B cell (primary cell): Measurements from ENCODE around the gene SPHK1. TPM values are rescaled to one million over a fixed set of nuclear protein-coding genes. Genes with fewer than 3 reads are reported as not detected.

Experiments
- ATAC-seq: fragments of 200-7000 bp; cut with Tn5 transposase; one replicate; pipeline ENCODE4 v1.10.0; 2021; ENCODE audit warnings: low read depth, mild to moderate bottlenecking, moderate number of reproducible peaks, moderate library complexity
- CTCF ChIA-PET: fragments of 350-600 bp; sonication (Branson Sonifier 250); formaldehyde crosslinking; loops from one replicate; lab custom pipeline; 2021; ENCODE audit warnings: antibody characterized with exemption, inconsistent platforms; lab: Charles Lee
- POLR2A ChIA-PET: fragments of 350-600 bp; sonication (Branson Sonifier 250); formaldehyde crosslinking; loops from one replicate; lab custom pipeline; 2021; ENCODE audit warnings: antibody characterized with exemption; lab: Charles Lee
- DNase-seq: peaks from one replicate; pipeline ENCODE4 v3.0.0; 2013
- H2AFZ ChIP-seq: 2 replicates; pipeline ENCODE4 v1.6.1; 2012; ENCODE audit warnings: mild to moderate bottlenecking, low read depth, low read length; ENCODE audit not compliant: insufficient read depth, poor library complexity, severe bottlenecking
- H3K27ac ChIP-seq, 2 donors: 1 replicate in 1 of 2; 2 replicates in 1 of 2; pipeline ENCODE4 v1.5.1; 2012 to 2013; ENCODE audit warnings: low read length in 2 of 2, mild to moderate bottlenecking in 2 of 2, moderate library complexity in 1 of 2
- H3K27me3 ChIP-seq, 4 experiments: fragments of 200-600 bp in 1 of 4; sonication (generic) in 1 of 4; replicated peaks in 1 of 4; 1 replicate in 2 of 4; 2 replicates in 2 of 4; pipeline versions ENCODE4 v1.6.1 to v1.7.0; 2013 to 2016; ENCODE audit warnings: low read length in 3 of 4, mild to moderate bottlenecking in 2 of 4, mixed read lengths in 1 of 4, moderate library complexity in 1 of 4; ENCODE audit not compliant: insufficient read depth in 4 of 4, control insufficient read depth in 3 of 4; ENCODE audit errors: control extremely low read depth in 1 of 4
- H3K36me3 ChIP-seq, 2 experiments: replicated peaks in 1 of 2; 1 replicate in 1 of 2; 2 replicates in 1 of 2; pipeline versions ENCODE4 v1.6.1 to v1.7.1; 2013; ENCODE audit warnings: low read length in 1 of 2; ENCODE audit not compliant: insufficient read depth in 2 of 2, control insufficient read depth in 1 of 2; ENCODE audit errors: control extremely low read depth in 1 of 2, extremely low read depth in 1 of 2
- H3K4me1 ChIP-seq, 2 donors: fragments of 200-600 bp in 1 of 2; sonication (generic) in 1 of 2; 1 replicate in 1 of 2; 2 replicates in 1 of 2; pipeline versions ENCODE4 v1.5.1 to v1.6.1; 2013 to 2017; ENCODE audit warnings: low read length in 2 of 2; ENCODE audit not compliant: control insufficient read depth in 2 of 2, insufficient read depth in 2 of 2
- H3K4me2 ChIP-seq: replicated peaks from 2 replicates; pipeline ENCODE3; 2012; ENCODE audit warnings: mild to moderate bottlenecking, low read depth, low read length; ENCODE audit not compliant: poor library complexity, severe bottlenecking
- H3K4me3 ChIP-seq, 5 experiments: fragments of 200-600 bp in 1 of 5; sonication (generic) in 1 of 5; 1 replicate in 3 of 5; 2 replicates in 2 of 5; pipeline versions ENCODE4 v1.5.1 to v1.7.0; 2011 to 2016; ENCODE audit warnings: low read length in 4 of 5, mild to moderate bottlenecking in 4 of 5, low read depth in 2 of 5, control low read depth in 1 of 5, moderate library complexity in 1 of 5; ENCODE audit not compliant: insufficient read depth in 1 of 5; ENCODE audit errors: control extremely low read depth in 1 of 5, extremely low read depth in 1 of 5
- H3K79me2 ChIP-seq: fragments of 200-600 bp; sonication (generic); one replicate; pipeline ENCODE4 v1.6.0; 2016; ENCODE audit warnings: low read length; ENCODE audit not compliant: control insufficient read depth, insufficient read depth
- H3K9ac ChIP-seq: fragments of 200-600 bp; sonication (generic); 2 replicates; pipeline ENCODE4 v1.6.1; 2017; ENCODE audit warnings: mild to moderate bottlenecking, low read length, moderate library complexity
- H3K9me3 ChIP-seq, 3 donors: one replicate each; pipeline versions ENCODE4 v1.6.1 to v1.7.1; 2013; ENCODE audit warnings: low read length in 2 of 3; ENCODE audit not compliant: control insufficient read depth in 2 of 3, insufficient read depth in 1 of 3; ENCODE audit errors: control extremely low read depth in 1 of 3
- H4K20me1 ChIP-seq: 2 replicates; pipeline ENCODE4 v1.6.0; 2012; ENCODE audit warnings: mild to moderate bottlenecking, low read length; ENCODE audit not compliant: insufficient read depth, control insufficient read depth, poor library complexity, severe bottlenecking
- H3K27ac Mint-ChIP-seq: one replicate; pipeline ENCODE4 v1.8.0; 2021; ENCODE audit warnings: mixed read lengths
- H3K27me3 Mint-ChIP-seq: one replicate; pipeline ENCODE4 v1.8.0; 2021; ENCODE audit warnings: mixed read lengths
- H3K4me1 Mint-ChIP-seq: one replicate; pipeline ENCODE4 v1.8.0; 2021; ENCODE audit warnings: mixed read lengths
- H3K4me3 Mint-ChIP-seq: one replicate; pipeline ENCODE4 v1.8.0; 2021; ENCODE audit warnings: mixed read lengths
- H3K9me3 Mint-ChIP-seq: one replicate; pipeline ENCODE4 v1.8.0; 2022; ENCODE audit warnings: mixed read lengths; ENCODE audit not compliant: insufficient read depth
- CTCF ChIP-seq: fragments of 200-600 bp; IDR thresholded peaks from one replicate; pipeline ENCODE4 v1.8.0; 2022; ENCODE audit warnings: antibody characterized with exemption, mild to moderate bottlenecking
- EZH2 ChIP-seq: IDR thresholded peaks from 2 replicates; pipeline ENCODE4 v1.6.1; 2012; ENCODE audit warnings: borderline replicate concordance, low read depth, mild to moderate bottlenecking, moderate library complexity, low read length; ENCODE audit not compliant: insufficient read depth, poor library complexity, severe bottlenecking
- WGBS: methylation state at CpG from one replicate; pipeline ENCODE4 v1.1.5; 2013; ENCODE audit warnings: missing lambda C conversion rate; ENCODE audit not compliant: insufficient coverage; 5-methylcytosine and 5-hydroxymethylcytosine counted together
- intact Hi-C: fragments of 100-400 bp; cut with micrococcal nuclease; formaldehyde crosslinking; loops from one replicate; pipeline ENCODE4 v1.10.0; 2022
- polyA plus RNA-seq: library from polyadenylated mRNA; depleted of rRNA; stranded (reverse); fragments of >200 nt; gene quantifications from 2 replicates; pipeline ENCODE4 v1.2.3, GENCODE V29; 2012
- total RNA-seq, 2 donors: library from RNA; stranded (reverse); fragments of 120-200 nt in 1 of 2; gene quantifications; 1 replicate in 1 of 2; 2 replicates in 1 of 2; pipeline versions ENCODE4 v1.2.3 to v1.2.4, GENCODE V29; 2013 to 2022

Gene SPHK1
- total and polyA plus RNA-seq, 2 donors (not counting 1 experiment from before 2014, with no cell fraction given): 1.1 to 2.4 TPM

- H3K27me3 Mint-ChIP-seq: peaks cover 18% of the 10 kb centered on the region
- POLR2A ChIA-PET: no interaction called here
- Histone ChIP-seq H3K36me3 (no peaks in the 10 kb centered on the region), H3K4me3 (no peak overlapping the region), H2AFZ (no peak overlapping the region), H3K4me2 (no peak overlapping the region), H4K20me1 (no peaks in the 10 kb centered on the region), H3K9ac (no peak overlapping the region), H3K27me3 (peaks cover 0 to 18% (median 3%) of the 10 kb centered on the region in 4 experiments), H3K27ac (no peak overlapping the region), H3K4me1 (peaks cover 12% of the 10 kb centered on the region in 2 donors), H3K79me2 (no peaks in the 10 kb centered on the region), H3K9me3 (no peaks in the 10 kb centered on the region)
- intact Hi-C loops: no loop called here
- DNase-seq: no peak
- no peaks in the 10 kb centered on the region for H3K9me3 Mint-ChIP-seq
- no peak overlapping the region for H3K27ac Mint-ChIP-seq
- no peak overlapping the region for H3K4me3 Mint-ChIP-seq
- H3K4me1 Mint-ChIP-seq: peaks cover 7% of the 10 kb centered on the region
- no peak for ATAC-seq
- 82% methylated on average over 2 of the region's 5 CpGs for WGBS
- CTCF ChIA-PET: interaction anchor here (0.7 to 1.7 kb wide), 2 partner anchors 14 to 75 kb away, joined by 4 to 5 read pairs; no protein-coding TSS in a partner anchor
- TF ChIP-seq EZH2 (no peak), CTCF (no peak)
Measured at GRCh38 chr17:76378548-76379274, 5.7 kb upstream of the SPHK1 start.

DNA sequence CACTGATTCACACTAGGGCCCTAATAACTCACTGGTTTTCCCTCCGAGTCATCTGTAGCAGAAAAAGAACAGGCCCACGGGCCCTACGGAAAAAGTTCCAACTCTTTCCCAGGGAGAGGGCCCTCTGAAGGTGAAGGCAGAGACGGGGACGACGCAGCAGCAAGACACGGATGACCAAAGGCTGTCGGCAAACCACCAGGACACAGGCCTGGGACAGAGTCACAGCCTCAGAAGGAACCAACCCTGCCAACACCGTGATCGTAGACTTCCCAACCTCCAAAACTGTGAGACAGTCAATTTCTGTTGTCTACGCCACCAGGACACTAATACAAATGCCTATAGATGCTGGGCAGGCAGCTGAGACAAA, 5.2 kb upstream of the SPHK1 start:
- H3K4me1 Mint-ChIP-seq: peaks cover 8% of the 10 kb centered on the region
- intact Hi-C loops: no loop called here
- no peak overlapping the region for H3K9ac ChIP-seq
- no peaks in the 10 kb centered on the region for H3K36me3 ChIP-seq
- no peak overlapping the region for H3K4me2 ChIP-seq
- TF ChIP-seq CTCF (no peak), EZH2 (no peak)
- peaks cover 13 to 14% of the 10 kb centered on the region in 2 donors for H3K4me1 ChIP-seq
- H4K20me1 ChIP-seq: no peaks in the 10 kb centered on the region
- WGBS: 91% methylated on average over 11 of the region's 11 CpGs
- H3K4me3 Mint-ChIP-seq: no peak overlapping the region
- no peak overlapping the region for H3K4me3 ChIP-seq
- peaks cover 19% of the 10 kb centered on the region for H3K27me3 Mint-ChIP-seq
- H2AFZ ChIP-seq: no peak overlapping the region
- H3K27me3 ChIP-seq: peaks cover 0 to 18% (median 3%) of the 10 kb centered on the region in 4 experiments
- no peak for DNase-seq
- H3K9me3 Mint-ChIP-seq: no peaks in the 10 kb centered on the region
- ATAC-seq: no peak
- CTCF ChIA-PET: interaction anchor here (1.7 to 10.1 kb wide), 2 partner anchors 18 to 75 kb away, joined by 4 to 94 read pairs; no protein-coding TSS in a partner anchor
- H3K79me2 ChIP-seq: no peaks in the 10 kb centered on the region
- no peaks in the 10 kb centered on the region for H3K9me3 ChIP-seq
- H3K27ac Mint-ChIP-seq: no peak overlapping the region
- POLR2A ChIA-PET: no interaction called here
- H3K27ac ChIP-seq: no peak overlapping the region
